Stimulated activated naive CD8-positive, alpha-beta T cell treated with anti-CD3 and anti-CD28 coated beads, Interleukin-15, amount 100 ng/mL, for 72 hours (primary cell): ENCODE measurements around the gene TMEM44.
"Not testable (repeated sequence)": the region's sequence is repeated elsewhere in the genome, so short reads cannot be mapped to it uniquely, and the experiment has no call there.

ENCODE experiments used
- ATAC-seq: fragments of 150-1000 bp; cut with Tn5 transposase; 2 replicates; pipeline ENCODE4 v1.10.0; 2021; ENCODE audit warnings: mild to moderate bottlenecking, moderate library complexity
- DNase-seq, 2 donors: peaks; one replicate each; pipeline ENCODE4 v3.0.0; 2021 to 2022
- H3K27ac Mint-ChIP-seq, 2 donors: one replicate each; pipeline ENCODE4 v1.8.0; 2022; ENCODE audit warnings: mild to moderate bottlenecking in 2 of 2, mixed read lengths in 2 of 2, moderate library complexity in 2 of 2
- H3K27me3 Mint-ChIP-seq: one replicate; pipeline ENCODE4 v1.8.0; 2022; ENCODE audit warnings: mixed read lengths
- H3K4me1 Mint-ChIP-seq: one replicate; pipeline ENCODE4 v1.8.0; 2022; ENCODE audit warnings: mild to moderate bottlenecking, mixed read lengths
- H3K4me3 Mint-ChIP-seq, 2 donors: one replicate each; pipeline ENCODE4 v1.8.0; 2022; ENCODE audit warnings: mild to moderate bottlenecking in 2 of 2, mixed read lengths in 2 of 2, moderate library complexity in 1 of 2
- H3K9me3 Mint-ChIP-seq, 2 donors: one replicate each; pipeline ENCODE4 v1.8.0; 2022; ENCODE audit warnings: mixed read lengths in 2 of 2

Gene TMEM44

DNA sequence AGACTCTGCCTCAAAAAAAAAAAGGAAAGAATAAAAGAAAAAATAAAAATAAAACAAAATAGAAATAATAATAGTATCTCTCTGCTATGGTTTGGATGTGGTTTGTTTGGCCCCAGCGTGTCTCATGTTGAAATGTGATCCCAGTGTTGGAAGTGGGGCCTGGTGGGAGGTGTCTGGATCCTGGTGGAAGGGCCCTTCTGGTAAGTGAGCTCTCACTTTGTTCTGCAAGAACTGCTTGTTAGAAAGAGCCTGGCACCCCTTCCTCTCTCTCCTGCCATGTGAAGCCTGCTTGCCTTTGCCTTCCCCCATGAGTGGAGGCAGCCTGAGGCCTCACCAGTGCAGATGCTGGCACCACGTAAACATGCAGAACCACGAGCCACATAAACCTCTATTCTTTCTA, 26.3 kb downstream of the TMEM44 start:
- Mint-ChIP-seq H3K4me1 (no peaks in the 10 kb centered on the region), H3K9me3 (no peaks in the 10 kb centered on the region), H3K27me3 (no peaks in the 10 kb centered on the region), H3K4me3 (no peak overlapping the region), H3K27ac (no peak overlapping the region)
- no peak for ATAC-seq
- DNase-seq = no peak

DNA sequence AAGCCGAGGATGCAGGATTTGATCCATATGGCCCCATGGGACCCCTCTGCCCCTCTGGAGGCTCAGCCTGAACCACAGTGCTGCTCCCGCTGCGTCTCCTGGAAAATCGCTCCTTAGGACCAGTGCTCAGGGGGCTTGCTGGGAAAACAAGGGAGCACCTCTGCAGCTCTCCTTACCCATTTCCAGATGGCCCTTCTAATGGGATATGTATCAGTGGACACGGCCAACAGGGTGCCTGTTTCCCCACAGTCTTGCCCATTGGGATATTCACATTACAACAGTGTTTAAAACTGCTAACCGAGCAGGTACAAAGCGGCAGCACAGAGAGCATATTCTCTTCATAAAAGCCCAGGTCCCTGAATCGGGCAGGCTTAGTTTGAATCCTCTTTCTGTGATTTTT, 27.1 kb downstream of the TMEM44 start:
- Mint-ChIP-seq H3K27me3 (no peaks in the 10 kb centered on the region), H3K4me1 (no peaks in the 10 kb centered on the region), H3K4me3 (no peak overlapping the region), H3K9me3 (no peaks in the 10 kb centered on the region), H3K27ac (no peak overlapping the region)
- ATAC-seq = no peak
- no peak for DNase-seq

DNA sequence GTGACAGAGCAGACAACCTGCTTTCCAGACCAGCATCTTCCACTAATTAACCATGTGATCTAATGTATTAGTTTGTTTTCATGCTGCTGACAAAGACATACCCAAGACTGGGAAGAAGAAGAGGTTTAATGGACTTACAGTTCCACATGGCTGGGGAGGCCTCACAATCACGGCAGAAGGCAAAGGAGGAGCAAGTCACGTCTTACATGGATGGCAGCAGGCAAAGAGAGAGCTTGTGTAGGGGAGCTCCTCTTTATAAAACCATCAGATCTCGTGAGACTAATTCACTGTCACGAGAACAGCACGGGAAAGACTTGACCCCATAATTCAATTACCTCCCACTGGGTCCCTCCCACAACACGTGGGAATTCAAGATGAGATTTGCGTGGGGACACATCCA, 27.9 kb downstream of the TMEM44 start:
- not testable (repeated sequence) for H3K9me3 Mint-ChIP-seq, DNase-seq, H3K4me3 Mint-ChIP-seq, ATAC-seq, H3K27ac Mint-ChIP-seq, H3K27me3 Mint-ChIP-seq, H3K4me1 Mint-ChIP-seq

DNA sequence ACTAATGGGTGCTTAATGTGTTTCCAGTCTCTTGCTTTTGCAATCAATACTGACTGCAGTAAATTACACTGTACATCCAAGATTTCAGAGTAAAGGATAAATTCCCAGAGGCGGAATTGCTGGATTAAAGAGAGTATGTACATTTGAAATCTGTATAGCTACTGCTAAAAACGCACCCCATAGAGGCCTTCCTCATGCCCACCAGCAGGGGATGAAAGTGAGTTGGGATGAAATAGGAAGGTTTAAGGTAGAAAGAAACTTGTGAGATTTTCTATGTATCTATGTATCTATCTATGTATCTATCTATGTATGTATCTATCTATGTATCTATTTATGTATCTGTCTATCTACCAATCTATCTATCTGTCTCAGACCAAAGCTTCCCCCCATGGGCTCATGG, 28.4 kb downstream of the TMEM44 start:
- ATAC-seq = no peak
- H3K4me1 Mint-ChIP-seq = no peaks in the 10 kb centered on the region
- no peaks in the 10 kb centered on the region for H3K9me3 Mint-ChIP-seq
- no peak overlapping the region for H3K4me3 Mint-ChIP-seq
- H3K27ac Mint-ChIP-seq = no peak overlapping the region
- no peak for DNase-seq
- H3K27me3 Mint-ChIP-seq = no peaks in the 10 kb centered on the region

DNA sequence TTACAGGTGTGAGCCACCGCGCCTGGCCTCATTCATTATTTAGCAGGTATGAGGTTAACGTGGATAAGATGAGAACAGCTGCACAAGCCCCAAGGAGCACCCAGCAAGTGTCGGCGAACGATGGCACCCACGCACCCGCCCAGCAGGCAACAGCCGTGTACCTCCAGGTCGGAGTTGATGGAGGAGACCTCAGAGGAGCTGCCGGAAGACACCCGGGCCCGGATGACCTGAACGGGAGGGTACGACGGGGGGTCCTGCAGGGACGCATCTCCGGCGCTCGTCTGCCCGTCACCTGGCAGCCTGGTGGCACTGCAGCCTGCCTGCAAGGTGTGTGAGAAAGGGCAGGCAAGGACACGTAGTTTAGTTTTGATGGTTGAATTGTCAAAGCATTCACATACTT, 29.1 kb downstream of the TMEM44 start:
- ATAC-seq = no peak
- Mint-ChIP-seq H3K27ac (no peak overlapping the region), H3K4me3 (no peak overlapping the region), H3K9me3 (no peaks in the 10 kb centered on the region), H3K4me1 (no peaks in the 10 kb centered on the region), H3K27me3 (no peaks in the 10 kb centered on the region)
- no peak for DNase-seq

DNA sequence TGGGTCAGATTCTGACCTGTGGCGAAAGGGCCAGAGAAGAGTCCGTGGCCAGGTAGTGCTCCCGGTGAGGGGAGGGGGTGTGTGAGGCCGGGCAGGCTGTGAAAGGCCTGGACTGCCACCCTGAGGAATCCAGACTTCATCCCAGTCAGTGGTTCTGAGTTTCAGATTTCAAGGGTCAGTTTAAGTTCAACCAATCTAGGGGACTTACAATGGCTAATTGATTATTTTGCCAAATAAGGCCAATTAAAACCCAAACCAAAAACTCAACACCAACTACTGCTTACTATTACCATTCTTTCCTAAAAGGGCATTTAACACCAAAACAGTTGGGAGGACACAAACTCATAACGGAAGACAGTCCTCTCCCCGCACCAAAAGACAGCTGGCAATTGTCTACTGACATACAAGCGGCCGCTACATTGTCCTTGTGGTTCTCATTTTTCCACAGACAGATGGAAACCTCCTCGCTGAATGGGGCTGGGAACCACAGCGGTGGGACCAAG, 30.5 kb downstream of the TMEM44 start:
- Mint-ChIP-seq H3K4me1 (no peaks in the 10 kb centered on the region), H3K4me3 (no peak overlapping the region), H3K27me3 (no peaks in the 10 kb centered on the region), H3K9me3 (no peaks in the 10 kb centered on the region), H3K27ac (no peak overlapping the region)
- ATAC-seq (no peak), DNase-seq (no peak)

DNA sequence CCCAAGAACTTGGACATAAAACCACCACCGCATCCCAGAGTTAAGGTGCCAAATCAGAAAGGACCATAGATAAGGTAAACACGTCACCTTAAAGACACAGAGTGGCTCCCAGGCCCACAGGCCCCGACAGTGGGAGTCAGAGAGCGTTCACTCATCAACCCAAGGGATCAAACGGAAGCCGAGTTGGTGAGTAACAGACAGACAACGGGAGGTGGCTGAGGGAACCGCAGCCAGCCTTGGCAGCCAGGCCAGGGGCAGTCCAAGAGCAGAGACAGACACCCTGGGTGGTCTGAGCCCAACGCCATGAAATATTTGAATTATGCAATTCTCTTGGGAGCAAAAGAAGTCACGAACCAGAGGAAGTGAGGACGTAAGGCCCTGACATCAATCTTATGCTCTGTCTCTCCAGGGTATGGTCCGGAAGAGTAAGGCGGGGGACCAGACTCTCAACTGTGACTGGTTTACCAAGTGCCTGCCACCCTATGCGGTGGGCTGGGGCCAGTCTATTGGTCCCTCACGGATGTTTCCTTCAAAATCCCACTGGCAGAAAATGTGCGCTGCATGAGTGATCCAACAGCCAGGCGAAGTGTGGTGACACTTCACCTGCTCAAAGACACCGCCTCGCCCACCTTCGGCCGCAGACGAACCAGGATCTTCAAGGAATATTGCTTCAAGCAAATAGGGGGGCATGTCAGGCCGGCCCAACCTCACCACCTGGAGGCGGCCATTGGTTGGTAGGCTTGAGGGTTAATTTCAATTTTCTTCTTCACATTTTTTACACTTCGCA, 34.3 kb downstream of the TMEM44 start:
- no peak overlapping the region for H3K4me3 Mint-ChIP-seq
- H3K4me1 Mint-ChIP-seq = peaks cover 7% of the 10 kb centered on the region
- no peak overlapping the region for H3K27ac Mint-ChIP-seq
- H3K27me3 Mint-ChIP-seq = no peaks in the 10 kb centered on the region
- DNase-seq = no peak
- no peak for ATAC-seq
- H3K9me3 Mint-ChIP-seq = no peaks in the 10 kb centered on the region

DNA sequence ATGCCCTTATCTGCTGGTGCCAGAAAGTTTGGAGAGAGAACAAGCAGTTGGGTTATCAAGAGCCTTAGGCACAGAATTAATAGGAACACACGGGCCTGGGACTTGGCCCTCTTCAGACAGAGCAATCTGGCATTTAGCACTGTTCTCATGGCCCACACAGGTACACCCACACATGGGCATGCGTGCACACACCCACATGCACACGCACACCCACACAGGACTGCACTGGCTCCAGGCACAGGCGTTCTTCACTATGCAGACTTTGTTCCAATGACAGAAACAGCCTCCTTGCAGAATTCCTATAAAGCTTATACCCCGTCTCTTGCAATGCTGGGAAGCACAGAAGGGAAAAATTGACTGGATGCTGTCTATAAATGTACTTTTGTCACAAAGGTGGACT, 36.3 kb downstream of the TMEM44 start:
- Mint-ChIP-seq H3K4me3 (no peak overlapping the region), H3K27me3 (no peaks in the 10 kb centered on the region), H3K27ac (no peak overlapping the region), H3K4me1 (peaks cover 7% of the 10 kb centered on the region), H3K9me3 (no peaks in the 10 kb centered on the region)
- no peak for DNase-seq
- ATAC-seq = no peak

DNA sequence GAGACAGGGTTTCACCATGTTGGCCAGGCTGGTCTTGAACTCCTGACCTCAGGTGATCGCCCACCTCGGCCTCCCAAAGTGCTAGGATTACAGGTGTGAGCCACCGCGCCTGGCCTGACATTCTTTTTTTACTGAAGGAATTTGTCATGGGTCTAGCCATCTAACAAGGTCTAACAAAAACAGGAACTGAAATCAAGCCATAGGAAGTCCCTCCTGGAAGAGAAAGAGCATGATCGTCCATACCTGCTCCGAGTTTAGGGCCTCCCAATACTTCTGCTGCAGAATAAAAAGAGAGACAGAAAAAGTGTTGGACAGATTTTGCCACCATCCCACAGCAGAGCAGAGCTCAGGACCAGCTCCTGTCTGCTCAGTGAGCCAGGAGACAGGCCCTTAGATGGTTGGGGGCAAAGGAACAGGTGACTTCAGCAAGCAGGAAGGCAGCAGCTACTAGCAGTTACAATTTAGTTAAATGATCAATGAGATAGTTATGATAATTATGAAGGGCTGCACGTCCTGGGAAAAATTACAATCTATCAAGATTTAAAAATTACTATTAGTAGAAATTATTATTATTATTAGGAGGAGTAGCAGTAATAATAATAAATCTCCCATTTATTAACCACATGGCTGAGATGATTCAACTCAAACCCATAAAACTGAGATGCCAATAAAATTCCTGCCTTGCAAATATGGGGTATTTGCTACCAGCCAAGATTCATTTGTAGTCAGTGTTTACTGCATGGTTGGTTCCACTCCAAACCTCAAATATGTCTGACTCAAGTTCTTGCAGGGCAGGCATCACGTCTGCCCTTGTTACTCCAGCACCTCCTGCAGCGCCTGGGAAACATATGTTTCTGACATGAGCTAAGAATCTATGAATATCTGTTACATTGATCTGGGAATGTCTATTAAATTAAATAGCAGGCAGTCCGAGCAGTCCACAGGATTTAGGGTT, 40.1 kb downstream of the TMEM44 start:
- Mint-ChIP-seq H3K9me3 (no peaks in the 10 kb centered on the region), H3K4me3 (no peak overlapping the region), H3K27ac (no peak overlapping the region), H3K4me1 (peaks cover 7% of the 10 kb centered on the region), H3K27me3 (no peaks in the 10 kb centered on the region)
- DNase-seq (no peak), ATAC-seq (no peak)

DNA sequence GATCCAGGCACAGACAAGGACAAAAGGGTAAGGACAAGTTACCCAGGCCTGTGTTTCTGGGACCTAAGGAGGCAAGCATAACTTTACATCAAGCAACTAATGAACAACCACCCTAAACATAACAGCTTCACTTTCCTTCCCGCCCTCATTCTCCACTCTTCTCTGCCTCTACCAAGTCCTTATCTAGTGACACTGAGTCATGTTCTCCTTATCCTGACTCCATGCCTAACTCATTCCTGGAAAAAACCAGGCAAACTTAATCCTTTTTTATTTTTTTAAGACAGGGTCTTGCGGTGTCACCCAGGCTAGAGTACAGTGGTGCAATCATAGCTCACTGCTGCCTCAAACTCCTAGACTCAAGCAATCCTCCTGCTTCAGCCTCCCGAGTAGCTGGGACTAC, 44.5 kb downstream of the TMEM44 start:
- Mint-ChIP-seq H3K4me1 (peaks cover 27% of the 10 kb centered on the region), H3K27ac (no peak overlapping the region)

DNA sequence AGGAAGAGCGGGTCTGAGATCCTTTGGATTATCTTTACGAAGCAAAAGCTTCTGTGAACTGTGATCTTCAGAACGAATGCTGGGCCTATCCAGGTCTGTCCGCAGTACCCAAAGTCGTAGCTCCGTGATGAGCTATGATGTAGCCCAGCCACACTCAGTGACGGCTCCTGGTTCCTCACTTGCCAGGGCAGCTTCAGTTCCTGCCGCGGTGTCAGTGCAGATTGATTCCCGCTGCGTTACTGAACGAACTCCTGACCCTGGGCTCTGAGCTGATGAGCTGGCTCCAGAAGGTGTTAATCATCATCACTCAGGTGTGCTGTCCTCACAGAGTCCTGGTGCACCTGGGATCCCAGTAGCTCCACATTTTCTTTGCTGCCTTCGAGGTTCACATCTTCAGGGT, 45.0 kb downstream of the TMEM44 start:
- no peak overlapping the region for H3K4me3 Mint-ChIP-seq
- ATAC-seq (no peak), DNase-seq (no peak)
- peaks cover 0 to 14% of the 10 kb centered on the region in 2 donors for H3K9me3 Mint-ChIP-seq
- H3K27me3 Mint-ChIP-seq = no peaks in the 10 kb centered on the region
- H3K27ac Mint-ChIP-seq = no peak overlapping the region
- H3K4me1 Mint-ChIP-seq = peaks cover 27% of the 10 kb centered on the region

More for the DNA sequence above, 44.5 kb downstream of the TMEM44 start:
- Mint-ChIP-seq H3K9me3 (peaks cover 0 to 14% of the 10 kb centered on the region in 2 donors), H3K4me3 (no peak overlapping the region), H3K27me3 (no peaks in the 10 kb centered on the region)
- DNase-seq (no peak), ATAC-seq (no peak)

DNA sequence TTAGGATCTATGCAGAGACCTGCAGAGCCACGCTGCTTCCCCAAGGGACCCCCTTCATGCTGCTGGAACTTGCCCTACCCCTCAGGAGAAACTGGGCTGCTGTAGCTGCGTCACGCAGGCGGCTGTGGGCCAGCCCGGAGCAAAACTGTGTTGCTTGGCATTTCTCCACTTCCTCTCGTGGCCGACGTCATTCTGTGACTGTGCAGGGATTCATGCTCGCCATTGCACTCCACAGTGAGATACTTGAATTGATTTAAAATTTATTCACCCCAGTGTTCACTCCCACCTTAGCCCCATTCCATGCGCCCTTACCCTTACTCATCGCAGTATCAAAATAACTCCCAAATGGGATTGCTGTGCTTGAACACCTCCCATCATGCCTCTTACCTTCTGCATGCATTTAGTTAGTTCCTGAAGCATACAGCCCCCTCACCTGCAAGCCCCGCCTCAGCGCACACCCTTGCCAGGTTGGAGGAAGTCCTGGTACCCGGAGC, 45.7 kb downstream of the TMEM44 start:
- Mint-ChIP-seq H3K27ac (no peak overlapping the region), H3K4me1 (peaks cover 27% of the 10 kb centered on the region), H3K9me3 (peaks cover 0 to 14% of the 10 kb centered on the region in 2 donors), H3K27me3 (no peaks in the 10 kb centered on the region), H3K4me3 (no peak overlapping the region)
- no peak for ATAC-seq
- DNase-seq = no peak

DNA sequence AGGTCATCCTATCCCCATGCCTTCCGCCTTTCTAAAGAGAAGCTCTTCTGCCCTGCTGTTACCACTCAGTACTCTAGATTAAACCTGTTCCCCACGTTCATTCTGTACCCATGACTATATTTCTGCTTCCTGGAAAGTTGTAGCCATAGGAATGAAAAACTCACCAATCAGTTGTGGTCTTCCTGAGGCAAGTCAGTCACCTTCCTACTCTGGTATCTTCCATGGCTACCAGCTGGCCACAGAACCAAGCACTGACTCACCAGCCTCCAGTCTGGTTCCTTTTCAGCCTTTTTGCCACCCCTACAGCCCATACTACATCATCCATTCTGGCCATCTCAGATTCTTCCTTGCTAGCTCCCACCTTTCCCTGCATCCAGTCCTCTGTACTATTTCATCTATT, 46.4 kb downstream of the TMEM44 start:
- no peak for ATAC-seq
- no peak overlapping the region for H3K27ac Mint-ChIP-seq
- no peaks in the 10 kb centered on the region for H3K27me3 Mint-ChIP-seq
- H3K4me3 Mint-ChIP-seq = no peak overlapping the region
- peaks cover 0 to 14% of the 10 kb centered on the region in 2 donors for H3K9me3 Mint-ChIP-seq
- peaks cover 27% of the 10 kb centered on the region for H3K4me1 Mint-ChIP-seq
- DNase-seq = no peak

DNA sequence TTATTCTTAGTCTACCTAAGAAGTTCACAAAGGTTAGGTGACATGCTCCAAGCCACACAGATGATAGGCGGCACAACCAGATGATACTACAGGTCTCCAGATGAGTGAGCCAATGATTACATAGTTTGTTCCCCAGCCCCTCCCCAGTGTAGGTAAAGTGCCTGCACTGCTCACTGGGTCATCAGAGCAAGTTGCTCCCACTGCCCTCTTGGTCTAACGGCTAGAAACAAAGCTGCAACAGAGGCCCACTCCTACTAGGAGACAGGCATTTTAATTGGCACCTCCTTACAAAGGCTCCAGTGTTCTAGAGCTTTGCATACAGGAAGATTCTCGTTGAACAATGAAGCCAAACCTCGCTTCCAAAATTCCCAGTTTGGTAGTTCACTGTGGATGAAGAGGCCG, 47.3 kb downstream of the TMEM44 start:
- DNase-seq = no peak
- peaks cover 27% of the 10 kb centered on the region for H3K4me1 Mint-ChIP-seq
- ATAC-seq = no peak
- H3K27me3 Mint-ChIP-seq = no peaks in the 10 kb centered on the region
- H3K9me3 Mint-ChIP-seq = peaks cover 0 to 14% of the 10 kb centered on the region in 2 donors
- peak overlapping the region in 1 of 2 donors; percentile 35 for H3K4me3 Mint-ChIP-seq
- no peak overlapping the region for H3K27ac Mint-ChIP-seq

DNA sequence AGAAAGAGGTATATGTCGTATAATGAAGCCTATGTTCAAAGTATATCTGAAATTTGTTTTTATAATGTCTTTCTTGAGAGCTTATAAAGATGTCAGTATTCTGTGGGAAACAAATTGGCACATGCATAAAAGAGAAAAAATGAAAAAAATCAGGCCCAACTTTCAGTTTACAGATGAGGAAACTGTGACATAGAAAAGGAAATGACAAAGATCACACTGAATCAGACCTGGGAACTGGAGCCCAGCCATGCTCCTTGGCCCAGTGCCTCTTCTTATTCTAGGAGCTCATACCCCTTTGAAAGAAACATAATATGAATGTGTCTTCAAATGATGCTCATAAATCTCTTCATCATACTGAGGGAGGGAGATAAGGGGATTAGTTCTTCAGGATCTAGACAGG, 48.4 kb downstream of the TMEM44 start:
- Mint-ChIP-seq H3K4me3 (peak overlapping the region; percentile 96 to 99), H3K27me3 (no peaks in the 10 kb centered on the region), H3K4me1 (peaks cover 27% of the 10 kb centered on the region), H3K9me3 (peaks cover 0 to 14% of the 10 kb centered on the region in 2 donors), H3K27ac (peak overlapping the region; percentile 77 to 99)
- ATAC-seq = peak; percentile 33
- DNase-seq = no peak

DNA sequence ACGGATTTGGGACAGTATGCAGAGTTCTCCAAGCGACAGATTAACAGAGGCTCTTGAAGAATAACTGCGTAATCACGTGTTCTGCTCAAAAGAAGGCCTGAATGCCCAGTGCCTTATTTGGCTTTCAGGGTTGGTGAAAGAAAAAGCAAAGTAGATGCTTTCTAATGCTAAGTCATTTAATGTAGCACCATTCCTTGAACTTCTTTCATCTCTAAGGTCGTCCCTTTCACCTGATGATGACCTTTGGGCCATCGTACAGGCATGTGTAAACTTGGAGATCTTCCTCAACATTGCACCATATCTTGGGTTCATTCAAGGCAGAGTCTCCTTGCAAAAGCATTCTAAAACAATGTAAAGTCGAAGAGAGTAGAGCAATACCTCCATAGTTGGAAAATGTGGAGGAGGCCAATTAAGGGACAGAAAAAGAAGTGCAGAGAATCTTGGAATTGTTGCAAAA, 48.9 kb downstream of the TMEM44 start:
- Mint-ChIP-seq H3K9me3 (peaks cover 0 to 14% of the 10 kb centered on the region in 2 donors), H3K4me1 (peaks cover 27% of the 10 kb centered on the region), H3K27ac (peak overlapping the region; percentile 99 to 100), H3K27me3 (no peaks in the 10 kb centered on the region), H3K4me3 (peak overlapping the region; percentile 96 to 99)
- no peak for ATAC-seq
- DNase-seq = no peak
